K562 (cell line): ENCODE data around the gene BCL3.

Experiments
- CTCF ChIP-seq, 3 experiments: IDR thresholded peaks in 2 of 3; conservative IDR thresholded peaks in 1 of 3; 2 replicates each; pipeline ENCODE4 v1.5.1; 2011 to 2012; ENCODE audit warnings: low read length in 3 of 3, mild to moderate bottlenecking in 3 of 3, control low read depth in 2 of 3, improper control_type of control experiment in 1 of 3, inconsistent platforms in 1 of 3, low read depth in 1 of 3, mixed read lengths in 1 of 3, moderate library complexity in 1 of 3; ENCODE audit not compliant: insufficient read depth in 2 of 3
- MEIS2 ChIP-seq: fragments of 450-650 bp; IDR thresholded peaks from 2 replicates; pipeline ENCODE4 v1.6.1; 2014; ENCODE audit warnings: mild to moderate bottlenecking; ENCODE audit not compliant: partially characterized antibody
- NRF1 ChIP-seq, 2 experiments: fragments of 450-650 bp; IDR thresholded peaks in 1 of 2; conservative IDR thresholded peaks in 1 of 2; 2 replicates each; pipeline ENCODE4 v1.6.1; 2014; ENCODE audit warnings: mild to moderate bottlenecking in 2 of 2
- RBM15 ChIP-seq: fragments of 200-400 bp; formaldehyde crosslinking; IDR thresholded peaks from 2 replicates; pipeline ENCODE4 v1.6.1; 2018; ENCODE audit warnings: mild to moderate bottlenecking, low read length, moderate library complexity; ENCODE audit not compliant: insufficient read depth
- ZBTB49 ChIP-seq: sonication (generic); formaldehyde crosslinking; IDR thresholded peaks from 2 replicates; pipeline ENCODE4 v1.8.0; 2022; ENCODE audit warnings: missing genetic modification reagents, mild to moderate bottlenecking, borderline replicate concordance

- TF ChIP-seq NRF1 (conservative IDR thresholded peaks at IDR 0.05 in 1 of 2, IDR thresholded peaks at IDR 0.05 in 1 of 2) (peak in 1 of 2 experiments; percentile 39; a peak in 2 of 4 replicates), CTCF (IDR thresholded peaks at IDR 0.05 in 2 of 3, conservative IDR thresholded peaks at IDR 0.05 in 1 of 3; ENCODE audit: insufficient read depth in 2 of 3, low read depth in 1 of 3, low read length in 3 of 3) (peak; percentile 78 to 97 (median 79)), RBM15 (no peak), MEIS2 (no peak), ZBTB49 (CRISPR knock-in tag) (no peak)
Observed at GRCh38 chr19:44770550-44771257, 22.2 kb downstream of the BCL3 start.
